ENCODE measurements around the gene TCF4. TPM values are rescaled to one million over a fixed set of nuclear protein-coding genes. Genes with fewer than 3 reads are reported as not detected.

TCF4 gene
- total and polyA plus RNA-seq, 2 of the 13 experiments (the other 11 are each of a cell fraction or from before 2014, with no cell fraction given): not detected

- TF ChIP-seq NFAT5 (CRISPR knock-in tag; IDR thresholded peaks at IDR 0.05): no peak
These were observed 180.0 kb downstream of the TCF4 start (continued) for GRCh38 chr18:55407774-55408535.

DNA sequence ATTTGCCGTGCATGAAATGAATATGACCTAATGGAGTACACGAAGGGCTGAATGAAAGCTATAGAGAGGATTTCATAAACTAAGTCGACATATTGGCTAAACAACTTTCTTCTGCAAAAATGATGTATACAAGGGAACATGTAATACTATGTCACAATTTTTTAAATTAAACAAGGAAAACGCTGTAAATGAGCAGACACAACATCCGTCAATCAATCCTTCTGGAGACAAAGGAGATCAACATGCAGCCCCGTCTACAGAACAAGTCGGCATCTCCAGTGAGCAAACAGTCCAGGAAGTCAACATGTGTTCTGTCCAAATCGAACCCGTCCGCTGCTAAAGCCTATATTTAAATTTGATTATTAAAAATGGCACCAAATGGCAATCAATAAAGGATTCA lies 180.8 kb downstream of the TCF4 start:
- Histone ChIP-seq H4K20me1 (ENCODE audit: insufficient read depth, low read length) (no peaks in the 10 kb centered on the region), H3K4me3 (replicated peaks in 1 of 3; ENCODE audit: insufficient read depth in 1 of 3, low read depth in 2 of 3, low read length in 3 of 3) (no peak overlapping the region), H3K27ac (ENCODE audit: extremely low read length, insufficient read depth, low read length) (no peak overlapping the region), H3K27me3 (ENCODE audit: control insufficient read depth in 1 of 2, insufficient read depth in 2 of 2, low read length in 2 of 2) (no peaks in the 10 kb centered on the region), H3K9ac (ENCODE audit: insufficient read depth, low read depth, low read length) (no peak overlapping the region), H2AFZ (ENCODE audit: low read length) (no peak overlapping the region), H3K79me2 (ENCODE audit: insufficient read depth, low read length) (no peaks in the 10 kb centered on the region), H3K4me1 (ENCODE audit: insufficient read depth, low read length) (no peaks in the 10 kb centered on the region), H3K4me2 (ENCODE audit: low read depth, low read length) (no peak overlapping the region), H3K36me3 (replicated peaks in 1 of 2; ENCODE audit: control insufficient read depth in 1 of 2, insufficient read depth in 2 of 2, low read length in 2 of 2) (no peaks in the 10 kb centered on the region), H3K9me3 (ENCODE audit: low read length) (no peaks in the 10 kb centered on the region)
- POLR2A ChIA-PET: no interaction called here
- FAIRE-seq (no peak), DNase-seq (ENCODE audit: low spot score) (no peak), ATAC-seq (no peak)
- WGBS (ENCODE audit: low lambda C conversion rate): 17% methylated on average over 9 of the region's 10 CpGs
- intact Hi-C loops (cut with micrococcal nuclease; ENCODE audit: unreplicated experiment): no loop called here
- BruUV-seq (replicated peaks): no TSS peak
- CTCF ChIA-PET (ENCODE audit: low intra/inter-chr PET ratio, low total read pairs): no interaction called here
- in situ Hi-C loops (cut with HindIII; ENCODE audit: extremely low pct_ligation_motif_present, low pct_unique_long_range_greater_than_20kb): no loop called here
- TF ChIP-seq, protein P1, sequence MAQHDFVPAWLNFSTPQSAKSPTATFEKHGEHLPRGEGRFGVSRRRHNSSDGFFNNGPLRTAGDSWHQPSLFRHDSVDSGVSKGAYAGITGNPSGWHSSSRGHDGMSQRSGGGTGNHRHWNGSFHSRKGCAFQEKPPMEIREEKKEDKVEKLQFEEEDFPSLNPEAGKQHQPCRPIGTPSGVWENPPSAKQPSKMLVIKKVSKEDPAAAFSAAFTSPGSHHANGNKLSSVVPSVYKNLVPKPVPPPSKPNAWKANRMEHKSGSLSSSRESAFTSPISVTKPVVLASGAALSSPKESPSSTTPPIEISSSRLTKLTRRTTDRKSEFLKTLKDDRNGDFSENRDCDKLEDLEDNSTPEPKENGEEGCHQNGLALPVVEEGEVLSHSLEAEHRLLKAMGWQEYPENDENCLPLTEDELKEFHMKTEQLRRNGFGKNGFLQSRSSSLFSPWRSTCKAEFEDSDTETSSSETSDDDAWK (CRISPR knock-in tag; IDR thresholded peaks at IDR 0.05): no peak
- TF ChIP-seq ZNF816 (CRISPR knock-in tag; IDR thresholded peaks at IDR 0.05; ENCODE audit: borderline replicate concordance) (no peak), TMF1 (CRISPR knock-in tag; IDR thresholded peaks at IDR 0.05; ENCODE audit: low read depth) (no peak), MAX (IDR thresholded peaks at IDR 0.05) (no peak), ZNF101 (CRISPR knock-in tag; IDR thresholded peaks at IDR 0.05; ENCODE audit: borderline replicate concordance, low read depth) (no peak)

Data from HepG2 (cell line).